ENCODE measurements around the gene TXNDC5. TPM values are rescaled to one million over a fixed set of nuclear protein-coding genes. Genes with fewer than 3 reads are reported as not detected.

The TXNDC5 gene
- total RNA-seq, 2 donors from 2014 or later: 18.0 to 42.5 TPM

DNA sequence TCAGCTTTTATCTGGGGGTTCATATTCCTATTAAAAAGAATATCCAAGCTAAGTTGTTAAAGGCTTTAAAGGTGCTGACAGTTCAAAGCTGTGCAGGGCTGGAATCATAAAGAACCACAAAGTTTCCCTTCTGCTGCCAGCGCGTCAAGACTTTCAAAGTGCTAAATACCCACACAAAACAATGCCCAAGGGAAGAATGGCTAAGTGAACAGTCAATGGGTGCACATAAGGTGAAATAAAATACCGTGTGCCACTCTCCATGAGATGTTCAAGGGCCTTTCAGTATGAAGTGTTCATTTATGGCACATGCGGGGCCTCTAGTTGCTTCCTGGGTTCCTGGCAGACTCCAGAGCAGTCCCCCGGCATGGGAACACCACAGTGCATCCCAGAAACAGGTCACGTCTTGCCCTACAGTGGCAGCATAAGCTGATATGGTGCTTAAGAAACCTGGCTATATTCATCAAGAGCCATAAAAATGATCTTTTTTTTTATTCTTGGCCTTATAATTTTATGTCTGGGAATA is 14.1 kb downstream of the TXNDC5 start:
- Mint-ChIP-seq H3K27ac (no peak overlapping the region), H3K4me1 (no peaks in the 10 kb centered on the region)
- 94 to 100% methylated on average over 2 to 6 of the region's 6 CpGs for WGBS, 2 experiments (ENCODE audit: insufficient coverage in 1 of 2, insufficient read length in 1 of 2)

DNA sequence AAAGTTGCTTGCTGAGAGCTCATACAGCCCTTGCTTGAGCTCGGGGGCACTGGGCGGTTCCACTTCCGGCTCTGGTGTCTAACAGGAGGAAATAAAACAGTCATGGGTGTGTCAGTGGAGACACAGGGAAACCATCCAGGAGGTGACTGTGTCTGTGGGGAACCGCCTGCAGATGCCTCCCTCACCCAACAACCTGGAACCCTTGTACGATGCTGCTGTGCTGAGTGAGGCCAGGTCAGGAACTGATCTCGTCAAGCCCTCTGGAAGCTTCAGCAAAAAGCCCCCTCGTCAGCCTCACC is 15.5 kb downstream of the TXNDC5 start:
- no peak overlapping the region for H3K27ac Mint-ChIP-seq
- H3K27ac ChIP-seq (ENCODE audit: low read depth, low read length): no peak overlapping the region

More for the DNA sequence above, 14.1 kb downstream of the TXNDC5 start:
- H3K4me1 ChIP-seq (ENCODE audit: control insufficient read depth, insufficient read depth, low read length): no peaks in the 10 kb centered on the region
- H3K9ac ChIP-seq (ENCODE audit: extremely low read depth, low read length, poor library complexity, severe bottlenecking): no peak overlapping the region
- Mint-ChIP-seq H3K9me3 (no peaks in the 10 kb centered on the region), H3K4me3 (no peak overlapping the region), H3K36me3 (ENCODE audit: low read depth) (peaks cover 70% of the 10 kb centered on the region), H3K27me3 (ENCODE audit: insufficient read depth) (peaks cover 95% of the 10 kb centered on the region)
- no peak for DNase-seq
- TF ChIP-seq, protein P1, sequence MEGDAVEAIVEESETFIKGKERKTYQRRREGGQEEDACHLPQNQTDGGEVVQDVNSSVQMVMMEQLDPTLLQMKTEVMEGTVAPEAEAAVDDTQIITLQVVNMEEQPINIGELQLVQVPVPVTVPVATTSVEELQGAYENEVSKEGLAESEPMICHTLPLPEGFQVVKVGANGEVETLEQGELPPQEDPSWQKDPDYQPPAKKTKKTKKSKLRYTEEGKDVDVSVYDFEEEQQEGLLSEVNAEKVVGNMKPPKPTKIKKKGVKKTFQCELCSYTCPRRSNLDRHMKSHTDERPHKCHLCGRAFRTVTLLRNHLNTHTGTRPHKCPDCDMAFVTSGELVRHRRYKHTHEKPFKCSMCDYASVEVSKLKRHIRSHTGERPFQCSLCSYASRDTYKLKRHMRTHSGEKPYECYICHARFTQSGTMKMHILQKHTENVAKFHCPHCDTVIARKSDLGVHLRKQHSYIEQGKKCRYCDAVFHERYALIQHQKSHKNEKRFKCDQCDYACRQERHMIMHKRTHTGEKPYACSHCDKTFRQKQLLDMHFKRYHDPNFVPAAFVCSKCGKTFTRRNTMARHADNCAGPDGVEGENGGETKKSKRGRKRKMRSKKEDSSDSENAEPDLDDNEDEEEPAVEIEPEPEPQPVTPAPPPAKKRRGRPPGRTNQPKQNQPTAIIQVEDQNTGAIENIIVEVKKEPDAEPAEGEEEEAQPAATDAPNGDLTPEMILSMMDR (conservative IDR thresholded peaks at IDR 0.05): no peak
- H3K36me3 ChIP-seq (ENCODE audit: control insufficient read depth, insufficient read depth, low read length): peaks cover 74% of the 10 kb centered on the region
- H3K4me3 ChIP-seq (ENCODE audit: low read length): no peak overlapping the region
- peaks cover 87% of the 10 kb centered on the region for H3K27me3 ChIP-seq (ENCODE audit: control insufficient read depth, insufficient read depth, low read length, poor library complexity, severe bottlenecking)
- H3K27ac ChIP-seq (ENCODE audit: low read depth, low read length): no peak overlapping the region
- H3K9me3 ChIP-seq (ENCODE audit: control insufficient read depth, low read length): no peaks in the 10 kb centered on the region

DNA sequence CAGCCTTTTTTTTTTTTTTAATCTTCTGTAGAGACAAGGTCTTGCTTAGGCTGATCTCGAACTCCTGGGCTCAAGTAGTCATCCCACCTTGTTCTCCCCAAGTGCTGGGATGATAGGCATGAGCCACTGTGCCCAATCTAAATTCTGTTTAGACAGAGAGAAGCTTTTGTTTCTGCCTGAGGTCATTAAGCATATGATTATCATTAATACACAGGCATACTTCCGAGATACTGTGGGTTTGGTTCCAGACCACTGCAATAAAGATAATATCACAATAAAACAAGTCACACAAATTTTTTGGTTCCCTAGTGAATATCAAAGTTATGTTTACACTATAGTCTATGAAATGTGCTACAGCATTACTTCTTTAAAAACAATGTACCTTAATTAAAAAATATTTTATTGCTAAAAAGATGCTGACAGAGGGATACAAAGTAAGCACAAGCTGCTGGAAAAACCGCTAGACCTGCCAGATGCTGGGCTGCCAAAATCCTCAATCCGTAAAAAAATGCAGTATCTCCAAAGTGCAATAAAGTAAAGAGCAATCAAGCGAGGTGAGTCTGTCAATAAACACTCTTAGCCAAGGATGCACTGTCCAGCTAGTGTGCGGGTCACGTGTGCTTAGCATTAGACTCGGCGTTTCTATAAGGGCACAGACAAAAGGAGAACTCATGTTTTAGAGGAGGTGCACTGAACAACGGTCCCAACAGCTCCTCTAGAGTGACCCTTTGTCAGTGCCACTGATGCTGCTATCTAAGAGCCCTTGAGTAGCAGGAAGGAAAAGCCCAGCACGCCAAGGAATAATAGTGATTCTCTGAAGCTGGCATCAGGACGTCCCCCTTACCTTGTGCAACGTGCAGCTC is 16.1 kb downstream of the TXNDC5 start:
- TF ChIP-seq, protein P1 (conservative IDR thresholded peaks at IDR 0.05): no peak
- H3K27ac Mint-ChIP-seq: no peak overlapping the region

More for the DNA sequence above, 15.5 kb downstream of the TXNDC5 start:
- no peaks in the 10 kb centered on the region for H3K4me1 Mint-ChIP-seq
- H3K27me3 ChIP-seq (ENCODE audit: control insufficient read depth, insufficient read depth, low read length, poor library complexity, severe bottlenecking): peaks cover 81% of the 10 kb centered on the region
- no peaks in the 10 kb centered on the region for H3K9me3 ChIP-seq (ENCODE audit: control insufficient read depth, low read length)
- H3K27me3 Mint-ChIP-seq (ENCODE audit: insufficient read depth): peaks cover 94% of the 10 kb centered on the region
- H3K36me3 ChIP-seq (ENCODE audit: control insufficient read depth, insufficient read depth, low read length): peaks cover 73% of the 10 kb centered on the region
- 95 to 97% methylated on average over 3 to 7 of the region's 7 CpGs for WGBS, 2 experiments (ENCODE audit: insufficient coverage in 1 of 2, insufficient read length in 1 of 2)
- peaks cover 68% of the 10 kb centered on the region for H3K36me3 Mint-ChIP-seq (ENCODE audit: low read depth)
- no peak overlapping the region for H3K9ac ChIP-seq (ENCODE audit: extremely low read depth, low read length, poor library complexity, severe bottlenecking)
- no peak overlapping the region for H3K4me3 Mint-ChIP-seq
- no peaks in the 10 kb centered on the region for H3K4me1 ChIP-seq (ENCODE audit: control insufficient read depth, insufficient read depth, low read length)
- TF ChIP-seq, protein P1 (conservative IDR thresholded peaks at IDR 0.05): no peak
- DNase-seq: no peak
- H3K9me3 Mint-ChIP-seq: no peaks in the 10 kb centered on the region
- no peak overlapping the region for H3K4me3 ChIP-seq (ENCODE audit: low read length)

More for the DNA sequence above, 16.1 kb downstream of the TXNDC5 start:
- H3K4me1 ChIP-seq (ENCODE audit: control insufficient read depth, insufficient read depth, low read length): no peaks in the 10 kb centered on the region
- WGBS, 2 experiments (ENCODE audit: insufficient coverage in 1 of 2, insufficient read length in 1 of 2): 93 to 96% methylated on average over 11 to 13 of the region's 13 CpGs
- no peak overlapping the region for H3K4me3 ChIP-seq (ENCODE audit: low read length)
- Mint-ChIP-seq H3K9me3 (no peaks in the 10 kb centered on the region), H3K36me3 (ENCODE audit: low read depth) (peaks cover 68% of the 10 kb centered on the region), H3K27me3 (ENCODE audit: insufficient read depth) (peaks cover 91% of the 10 kb centered on the region), H3K4me1 (no peaks in the 10 kb centered on the region), H3K4me3 (no peak overlapping the region)
- H3K36me3 ChIP-seq (ENCODE audit: control insufficient read depth, insufficient read depth, low read length): peaks cover 75% of the 10 kb centered on the region
- no peaks in the 10 kb centered on the region for H3K9me3 ChIP-seq (ENCODE audit: control insufficient read depth, low read length)
- no peak overlapping the region for H3K9ac ChIP-seq (ENCODE audit: extremely low read depth, low read length, poor library complexity, severe bottlenecking)
- peaks cover 78% of the 10 kb centered on the region for H3K27me3 ChIP-seq (ENCODE audit: control insufficient read depth, insufficient read depth, low read length, poor library complexity, severe bottlenecking)
- no peak overlapping the region for H3K27ac ChIP-seq (ENCODE audit: low read depth, low read length)
- no peak for DNase-seq
